OCI-LY7 (cell line): ENCODE results near the gene AQP12B.

Experiments
- CTCF ChIP-seq: fragments of 200-600 bp; sonication (generic); conservative IDR thresholded peaks from 2 replicates; pipeline ENCODE4 v1.5.1; 2014; ENCODE audit warnings: mild to moderate bottlenecking, antibody characterized with exemption, low read length, moderate library complexity, mixed read lengths
- EZH2phosphoT487 ChIP-seq: fragments of 200-600 bp; sonication (generic); IDR thresholded peaks from 2 replicates; pipeline ENCODE4 v1.6.1; 2018; ENCODE audit warnings: low read depth, borderline replicate concordance, mild to moderate bottlenecking, mixed run types, antibody characterized with exemption, low read length, moderate library complexity, mixed read lengths

- no peak for TF ChIP-seq CTCF
- TF ChIP-seq EZH2phosphoT487 = no peak
These were observed 45.4 kb downstream of the AQP12B start for GRCh38 chr2:240637116-240637900.
